Stimulated activated naive CD4-positive, alpha-beta T cell (primary cell): Measurements from ENCODE around the gene SLC35G4.
"Not testable (repeated sequence)": the region's sequence is repeated elsewhere in the genome, so short reads cannot be mapped to it uniquely, and the experiment has no call there.

Experiments used
- DNase-seq, 6 experiments: peaks; one replicate each; lab custom pipeline; 2025; lab: John Stamatoyannopoulos, UW

Gene SLC35G4

DNA sequence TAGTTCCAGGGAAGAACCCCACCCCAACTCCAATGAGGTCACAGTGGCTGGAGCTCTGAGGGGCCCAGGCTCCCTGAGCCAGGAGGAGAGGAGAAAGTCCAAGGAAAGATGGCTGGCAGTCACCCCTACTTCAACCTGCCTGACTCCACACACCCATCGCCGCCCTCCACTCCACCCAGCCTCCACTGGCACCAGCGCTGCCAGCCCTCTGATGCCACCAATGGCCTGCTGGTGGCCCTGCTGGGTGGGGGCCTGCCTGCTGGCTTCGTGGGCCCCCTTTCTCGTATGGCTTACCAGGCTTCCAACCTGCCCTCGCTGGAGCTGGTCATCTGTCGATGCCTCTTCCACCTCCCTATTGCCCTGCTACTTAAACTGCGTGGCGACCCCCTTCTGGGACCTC is at the start of gene SLC35G4:
SLC35G4 (plus strand) TSS at position 109 of the 400 bp plus-strand sequence; CDS start at position 109, 0 bp downstream.
- DNase-seq, result not testable (repeated sequence)

DNA sequence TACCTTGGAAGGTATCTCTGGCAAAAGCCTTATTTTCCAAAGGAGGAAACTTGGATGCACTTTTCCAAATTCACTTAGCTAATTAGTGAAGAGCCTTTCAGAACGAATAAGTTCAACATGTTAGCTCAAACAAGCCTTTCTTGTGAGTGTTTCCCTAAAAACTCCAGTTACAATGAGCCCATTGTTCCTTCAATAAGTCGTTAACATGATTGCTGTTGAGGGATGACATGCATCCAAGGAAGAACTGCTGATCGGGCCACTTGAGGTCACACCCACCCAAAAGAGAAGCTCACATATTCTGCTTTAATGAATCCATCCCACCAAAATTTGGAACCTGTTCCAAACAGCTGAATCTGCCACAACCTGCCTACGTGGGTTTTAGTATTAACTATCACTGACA is 48.1 kb upstream of the SLC35G4 start:
- no peak for DNase-seq

DNA sequence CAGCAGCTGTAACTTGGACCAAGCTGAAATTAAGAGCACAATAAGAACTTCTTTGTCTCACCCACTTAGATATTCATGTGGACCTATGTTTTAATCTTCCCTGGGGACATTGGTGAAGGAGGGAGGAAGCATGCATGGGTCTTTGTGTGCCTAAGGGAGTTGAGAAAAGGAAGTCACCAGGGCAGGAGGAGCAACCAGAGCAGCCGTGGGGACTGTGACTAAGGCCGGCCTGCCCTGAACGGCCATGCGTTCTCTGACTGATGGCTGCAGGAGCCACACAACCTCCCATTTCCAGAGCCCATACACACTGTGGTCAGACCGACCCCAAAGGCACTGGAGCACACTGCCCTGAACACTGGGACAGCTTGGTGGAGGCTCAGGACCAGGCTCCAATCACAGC is 43.7 kb upstream of the SLC35G4 start:
- DNase-seq, result no peak

DNA sequence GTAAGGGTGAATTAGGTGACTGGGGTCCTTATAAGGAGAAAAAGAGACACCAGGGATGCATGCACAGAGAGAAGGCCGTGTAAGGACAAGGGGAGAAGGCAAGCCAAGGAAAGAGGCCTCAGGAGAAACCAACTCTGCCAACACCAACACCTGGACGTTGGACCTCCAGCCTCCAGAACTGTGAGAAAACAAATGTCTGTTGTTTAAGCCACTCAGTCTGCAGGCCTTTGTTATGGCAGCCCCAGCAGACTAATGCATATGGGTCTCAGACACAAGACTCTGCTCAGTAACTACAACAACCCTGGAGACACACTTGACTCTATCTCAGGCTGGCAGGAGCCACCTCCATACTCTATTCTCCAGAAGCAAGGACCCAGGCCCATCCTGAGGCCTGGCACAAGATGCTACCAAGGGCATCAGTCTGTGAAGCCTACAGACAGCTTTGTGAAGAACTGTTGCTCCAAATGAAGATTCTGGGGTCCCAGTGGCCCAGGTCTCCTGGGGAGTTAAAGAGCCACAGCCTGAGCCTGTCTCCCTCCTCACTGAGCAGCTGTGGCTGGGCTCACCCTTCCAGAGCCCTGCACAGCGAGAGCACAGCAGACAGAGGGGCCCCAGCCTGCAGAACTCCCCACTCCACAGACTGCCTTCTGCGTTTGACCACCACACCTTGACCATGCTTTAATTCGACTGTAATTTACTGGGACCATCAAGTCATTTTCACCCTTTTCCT is 43.0 kb upstream of the SLC35G4 start:
- no peak for DNase-seq

DNA sequence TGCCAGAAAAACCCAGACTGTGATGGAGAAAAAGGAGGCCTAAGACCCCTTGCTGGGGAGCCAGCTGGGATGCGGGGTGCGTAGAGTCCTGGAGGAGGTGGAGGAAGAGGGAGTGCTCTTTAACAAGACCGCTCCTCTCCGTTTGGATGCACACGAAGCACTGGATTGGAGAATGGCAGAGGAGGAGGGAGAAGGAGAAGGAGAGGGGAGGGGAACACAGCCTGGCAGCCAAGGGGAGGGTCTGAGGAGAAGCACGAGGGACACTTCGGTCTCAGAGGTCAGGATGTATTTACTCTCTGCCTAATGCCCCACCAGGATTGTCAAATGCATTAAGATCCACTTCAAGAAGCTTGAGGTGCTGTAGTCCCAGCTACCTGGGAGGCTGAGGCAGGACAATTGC is 42.0 kb upstream of the SLC35G4 start:
- no peak for DNase-seq

DNA sequence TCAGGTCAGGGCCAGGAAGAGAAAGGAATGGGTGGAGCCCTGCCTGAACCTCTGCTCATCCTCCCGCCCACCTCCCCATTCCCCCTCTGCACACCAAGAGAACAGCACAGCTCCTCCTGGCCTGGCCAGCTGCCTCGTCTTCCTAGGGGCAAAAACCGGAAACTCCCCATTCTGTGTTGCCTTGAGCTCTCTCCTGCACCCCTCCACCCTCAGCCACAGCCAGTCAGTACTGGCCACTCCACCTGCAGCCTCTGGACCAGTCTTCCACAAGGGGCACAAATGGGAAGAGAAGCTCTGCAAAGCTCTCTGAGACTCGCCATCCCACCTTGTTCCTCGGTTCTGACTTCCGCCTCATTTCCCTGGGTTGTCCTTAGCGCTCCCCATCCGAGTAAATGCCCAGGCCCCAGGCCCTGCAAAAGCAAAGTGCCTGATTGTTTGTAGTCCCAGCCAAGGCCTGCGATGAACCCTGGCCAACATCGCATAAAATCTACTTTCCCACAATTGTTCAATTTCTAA is 39.3 kb upstream of the SLC35G4 start:
- no peak for DNase-seq

DNA sequence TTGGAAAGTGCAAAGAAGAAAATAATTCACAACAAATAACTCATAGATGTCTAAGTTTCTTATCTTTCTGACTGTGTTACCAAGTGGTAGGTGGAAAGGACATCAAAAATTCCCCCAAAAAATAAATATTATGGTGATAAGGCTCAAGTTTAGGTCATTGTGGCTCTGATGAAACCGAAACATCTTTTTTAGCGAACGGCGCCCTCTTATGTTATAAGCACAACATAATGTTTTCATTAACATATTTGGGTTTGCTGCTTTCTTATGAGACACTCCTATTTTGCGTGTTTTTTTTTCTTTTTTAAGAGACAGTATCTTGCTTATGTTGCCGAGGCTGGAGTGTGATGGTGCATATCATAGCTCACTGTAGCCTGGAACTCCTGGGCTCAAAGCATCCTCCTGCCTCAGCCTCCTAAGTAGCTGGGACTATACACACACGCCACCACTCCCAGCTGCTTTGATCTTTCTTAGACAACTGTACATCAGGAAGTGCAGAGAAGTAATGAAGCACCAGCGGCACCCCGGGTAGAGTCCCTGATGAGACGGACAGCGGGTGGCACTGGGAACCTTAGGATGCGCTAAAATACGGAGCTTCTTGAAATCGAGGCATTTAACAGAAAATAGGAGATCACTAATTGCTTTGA is 38.5 kb upstream of the SLC35G4 start:
- DNase-seq, result no peak

DNA sequence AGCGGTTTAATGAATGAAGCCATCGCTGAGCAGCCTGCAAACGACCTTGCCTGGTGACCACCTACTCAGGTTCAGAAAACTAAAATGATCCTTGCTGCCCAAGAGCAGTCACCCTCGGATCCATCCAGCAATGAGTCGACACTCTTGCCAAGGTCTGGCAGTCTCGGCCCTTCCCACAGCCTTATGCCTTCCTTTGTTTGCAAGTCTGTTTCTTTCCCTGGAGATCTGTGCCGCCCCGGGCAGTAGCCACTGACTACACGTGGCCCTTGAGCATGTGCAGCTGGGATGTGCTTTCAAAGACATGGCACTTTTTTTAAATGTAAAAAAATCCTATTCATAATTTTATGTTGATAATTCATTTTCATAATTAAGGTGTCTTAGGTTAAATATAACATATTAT is 37.2 kb upstream of the SLC35G4 start:
- no peak for DNase-seq

DNA sequence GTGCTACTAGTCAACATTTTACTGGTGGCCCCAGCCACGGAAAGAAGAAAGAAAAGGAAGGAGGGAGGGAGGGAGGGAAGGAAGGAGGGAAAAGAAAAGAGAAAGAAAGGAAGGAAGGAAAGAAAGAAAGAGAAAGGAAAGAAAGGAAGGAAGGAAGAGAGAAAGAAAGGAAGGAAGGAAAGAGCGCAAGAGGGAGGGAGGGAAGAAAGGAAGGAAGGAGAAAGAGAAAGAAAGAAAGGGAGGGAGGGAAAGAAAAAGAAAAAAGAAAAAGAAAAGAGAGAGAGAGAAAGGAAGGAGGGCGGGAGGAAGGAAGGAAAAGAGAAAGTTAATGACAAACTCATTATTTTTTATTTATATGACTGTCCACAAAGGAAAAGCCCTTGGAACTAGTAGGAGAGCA is 34.9 kb upstream of the SLC35G4 start:
- no peak for DNase-seq

DNA sequence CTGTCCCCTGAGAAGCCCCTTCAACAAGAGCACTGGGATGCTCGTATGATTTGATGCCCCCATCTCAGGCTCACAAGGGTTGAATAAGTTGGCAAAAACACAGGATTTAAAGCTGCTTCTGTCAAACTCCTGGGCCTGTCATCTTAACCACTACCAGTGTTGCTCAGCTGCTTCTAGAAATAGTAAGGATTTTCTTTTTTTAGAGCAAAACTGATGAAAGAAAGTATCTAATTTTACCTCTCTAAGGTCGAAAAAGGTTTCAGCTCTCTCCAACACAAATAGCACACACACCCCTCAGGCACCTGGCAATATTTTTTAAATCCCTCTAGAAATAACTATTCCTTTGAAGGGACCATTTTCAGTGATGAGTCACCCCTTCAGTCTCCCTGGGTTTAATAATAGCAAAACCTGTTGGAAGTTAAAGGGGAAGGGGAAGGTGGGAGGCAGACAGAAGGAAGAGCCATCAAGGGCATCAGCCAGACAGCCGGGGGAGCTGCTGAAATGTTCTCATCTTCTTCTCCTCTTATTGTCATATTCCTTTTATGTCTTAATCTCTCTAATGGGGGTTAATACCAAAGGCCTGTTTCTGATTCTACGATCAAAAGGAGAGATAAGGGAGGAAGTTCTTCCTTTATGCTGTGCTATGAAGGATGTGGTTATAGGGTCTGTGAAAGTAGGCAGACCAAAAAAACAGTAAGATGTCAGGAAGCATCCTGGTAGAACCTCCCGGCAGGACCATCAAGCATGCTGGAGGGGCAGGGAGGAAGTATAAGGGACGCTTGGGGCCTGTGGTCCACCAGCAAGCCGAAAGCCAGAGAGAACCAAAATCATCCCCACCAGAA is 31.9 kb upstream of the SLC35G4 start:
- DNase-seq, result no peak

DNA sequence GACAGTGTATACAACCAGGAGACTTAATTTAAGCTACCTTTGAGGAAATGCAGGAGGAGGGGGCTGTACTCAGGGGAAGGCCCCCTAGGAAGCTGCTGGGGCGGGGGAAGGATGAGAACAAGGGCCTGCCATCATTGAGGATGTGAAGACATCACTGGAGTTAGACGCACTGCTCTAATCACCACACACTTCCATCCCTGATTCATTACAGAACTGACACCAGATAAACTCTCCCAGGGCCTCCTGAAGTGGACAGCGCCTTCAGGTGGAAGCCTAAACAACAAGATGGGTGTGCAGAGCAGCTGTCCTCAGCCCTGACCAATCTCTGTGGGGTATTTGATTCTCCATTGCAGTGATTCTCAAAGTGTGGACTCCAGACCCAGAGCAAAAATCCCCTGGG is 30.6 kb upstream of the SLC35G4 start:
- no peak for DNase-seq

DNA sequence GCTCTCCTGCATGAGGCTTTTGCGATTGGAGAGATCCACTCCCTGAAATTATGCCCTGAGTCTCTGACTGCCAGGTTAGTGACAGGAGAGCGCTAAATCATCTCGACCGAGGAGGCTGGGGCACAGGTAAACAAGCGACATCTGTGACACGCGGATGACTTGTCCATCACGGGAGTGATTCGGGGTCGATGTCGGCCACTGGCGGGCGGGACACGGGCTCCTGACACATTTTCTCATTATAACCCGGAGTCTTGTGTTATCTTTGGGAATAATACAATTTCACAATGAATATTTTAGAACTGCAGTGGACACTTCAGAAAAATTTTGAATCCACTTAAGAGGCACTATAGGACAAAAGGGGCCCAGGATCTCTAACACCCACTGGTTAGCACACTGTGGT is 29.5 kb upstream of the SLC35G4 start:
- DNase-seq, result no peak

DNA sequence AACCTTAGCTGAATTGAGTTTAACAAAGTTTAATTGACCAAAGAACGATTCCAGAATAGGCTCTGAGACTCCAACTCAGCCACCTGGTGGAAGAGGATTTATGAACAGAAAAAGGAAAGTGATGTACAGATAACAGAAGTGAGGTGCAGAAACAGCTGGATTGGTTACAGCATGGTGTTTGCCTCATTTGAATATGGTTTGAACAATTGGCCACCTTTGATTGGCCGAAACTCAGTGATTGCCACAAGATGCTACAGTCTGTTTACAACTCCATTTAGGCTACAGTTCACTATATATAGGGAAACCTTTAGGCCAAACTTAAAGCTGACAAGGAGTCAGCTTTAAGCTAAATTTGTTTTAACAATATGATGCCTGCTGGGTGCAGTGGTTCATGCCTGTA is 28.1 kb upstream of the SLC35G4 start:
- no peak for DNase-seq

DNA sequence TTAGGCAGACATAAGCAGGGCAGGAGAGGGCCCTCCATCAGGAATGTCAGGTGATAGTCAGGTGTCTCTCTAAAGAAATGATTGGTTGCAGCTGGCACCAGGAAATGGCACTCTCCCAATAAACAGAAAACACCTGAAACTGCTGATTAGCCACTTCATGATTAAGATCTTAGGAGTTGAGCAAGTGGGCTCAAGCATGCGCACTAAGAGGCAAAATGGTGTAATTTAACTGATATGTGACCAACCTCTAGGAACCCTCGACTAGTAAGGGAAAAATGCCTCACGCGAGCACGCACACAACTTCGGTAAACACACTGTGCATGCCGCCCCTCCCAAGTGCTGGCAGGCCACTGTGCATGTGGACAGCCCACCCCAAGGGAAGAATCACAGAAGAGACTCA is 23.8 kb upstream of the SLC35G4 start:
- DNase-seq, result no peak

DNA sequence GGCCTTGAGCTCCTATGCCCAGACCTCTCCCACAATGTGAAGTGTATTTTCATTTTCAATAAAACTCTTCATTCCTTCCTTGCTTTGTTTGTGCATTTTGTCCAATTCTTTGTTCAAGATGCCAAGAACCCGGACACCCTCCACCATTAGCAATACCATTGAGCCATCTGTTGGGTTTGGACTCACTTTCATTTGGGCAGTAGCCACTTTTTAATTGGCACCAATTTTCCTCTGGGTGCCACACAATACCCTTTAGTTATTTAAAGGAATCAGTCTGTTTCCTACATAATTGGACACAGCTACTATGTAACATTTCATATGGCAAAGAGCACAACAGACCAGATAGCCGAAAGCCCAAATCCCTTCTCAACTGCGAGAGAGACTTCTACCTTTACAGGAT is 22.5 kb upstream of the SLC35G4 start:
- DNase-seq, result no peak

DNA sequence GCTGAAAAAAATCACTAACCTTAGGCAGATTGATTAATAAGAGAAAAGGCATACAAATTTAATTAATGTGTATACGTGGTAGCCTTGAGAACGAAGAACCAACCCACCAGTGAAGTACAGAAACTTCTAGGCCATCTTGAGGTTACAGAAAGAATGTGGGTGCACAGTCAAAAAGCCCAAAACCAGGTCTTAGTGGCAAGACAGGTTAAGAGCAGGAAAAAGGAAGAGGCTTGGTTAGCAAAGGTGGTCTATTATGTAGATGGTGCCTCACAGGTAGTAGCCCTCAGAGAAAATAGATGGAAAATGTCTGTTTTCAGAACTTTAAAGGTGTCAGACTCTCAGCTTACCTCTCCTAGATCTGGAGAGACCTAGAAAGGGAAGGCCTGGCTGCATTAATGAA is 22.0 kb upstream of the SLC35G4 start:
- no peak for DNase-seq

DNA sequence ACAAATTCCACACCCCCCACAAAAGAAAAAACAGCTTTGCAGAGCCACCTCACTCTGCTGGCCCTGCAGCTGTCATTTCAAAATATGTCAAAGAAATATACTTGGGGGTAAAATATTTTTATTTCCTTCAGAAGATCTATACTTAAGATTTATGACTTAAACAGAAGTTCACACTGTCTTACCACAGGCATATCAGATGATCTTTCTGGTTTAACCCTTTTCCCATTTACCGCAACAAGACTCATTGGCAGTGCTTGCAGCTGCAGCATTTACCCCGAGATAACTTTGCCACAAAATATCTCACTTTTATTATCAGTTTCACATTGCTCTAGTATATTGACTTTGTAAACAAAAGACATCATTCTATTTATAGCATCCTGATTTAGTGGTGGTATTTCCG is 21.6 kb upstream of the SLC35G4 start:
- no peak for DNase-seq

DNA sequence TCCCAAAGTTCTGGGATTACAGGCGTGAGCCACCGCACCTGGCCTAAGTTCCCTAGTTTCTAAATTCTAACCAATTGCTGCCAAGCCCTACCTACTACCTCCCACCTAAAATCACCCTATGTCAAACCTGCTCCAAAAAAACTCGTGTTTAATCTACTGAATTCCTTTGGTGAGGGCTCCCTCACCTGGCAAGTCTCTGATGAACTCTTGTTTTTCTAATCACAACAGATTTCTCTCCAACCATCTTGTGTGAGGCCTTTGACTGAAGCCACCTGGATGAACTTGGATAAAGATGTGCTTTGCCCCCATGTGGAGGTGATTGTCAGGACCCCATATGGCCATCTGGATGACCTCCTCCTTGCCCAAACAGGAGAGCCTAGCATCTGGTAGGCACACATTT is 17.4 kb upstream of the SLC35G4 start:
- DNase-seq, result no peak

DNA sequence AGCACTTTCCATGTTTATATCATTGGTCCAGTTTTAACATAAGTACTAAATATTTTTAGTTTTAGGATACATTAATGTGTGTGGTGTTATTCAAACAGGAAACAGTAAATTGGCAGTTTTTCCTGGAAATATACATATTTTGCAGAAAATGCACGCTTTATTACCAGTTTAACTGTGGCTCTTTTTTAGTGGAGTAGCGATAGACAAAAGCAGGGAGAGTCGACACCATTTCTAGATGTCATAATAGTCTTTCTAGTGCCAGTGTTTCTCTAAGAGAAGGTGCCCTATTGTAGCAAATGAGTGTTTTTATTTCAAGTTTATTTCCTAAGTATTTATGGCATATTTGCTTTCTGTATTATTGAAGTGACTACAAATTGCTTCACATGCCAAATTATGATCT is 9.1 kb upstream of the SLC35G4 start:
- DNase-seq, result no peak

DNA sequence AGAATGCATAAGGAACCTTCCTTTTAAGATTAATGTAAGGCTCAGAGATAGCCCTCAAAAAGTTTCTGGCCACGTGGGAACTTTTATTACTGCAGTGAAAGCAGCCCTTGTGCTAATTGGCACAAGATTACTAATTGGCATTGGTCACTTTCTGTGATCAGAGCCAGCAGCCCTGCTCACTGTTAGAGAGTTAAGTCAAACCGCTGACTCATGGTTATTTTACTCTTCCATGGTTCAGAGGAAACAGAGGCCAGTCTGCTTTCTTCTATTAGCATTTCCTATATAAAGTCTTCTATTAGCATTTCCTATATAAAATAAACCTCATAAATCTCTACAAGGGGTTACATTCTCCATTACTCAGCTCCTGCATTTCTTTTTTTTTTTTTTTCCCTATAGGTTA is 1.5 kb upstream of the SLC35G4 start:
- no peak for DNase-seq

DNA sequence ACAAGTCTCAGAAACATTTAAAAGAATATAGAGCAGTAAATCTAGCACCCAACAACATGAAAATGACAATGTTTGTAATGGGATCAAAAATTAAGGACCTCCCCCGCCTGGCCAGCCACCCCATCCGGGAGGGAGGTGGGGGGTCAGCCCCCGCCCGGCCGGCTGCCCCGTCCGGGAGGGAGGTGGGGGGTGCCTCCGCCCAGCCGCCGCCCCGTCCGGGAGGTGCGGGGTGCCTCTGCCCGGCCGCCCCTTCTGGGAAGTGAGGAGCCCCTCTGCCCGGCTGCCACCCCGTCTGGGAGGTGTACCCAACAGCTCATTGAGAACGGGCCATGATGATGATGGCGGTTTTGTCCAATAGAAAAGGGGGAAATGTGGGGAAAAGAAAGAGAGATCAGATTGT is 778 bp upstream of the SLC35G4 start:
- not testable (repeated sequence) for DNase-seq

DNA sequence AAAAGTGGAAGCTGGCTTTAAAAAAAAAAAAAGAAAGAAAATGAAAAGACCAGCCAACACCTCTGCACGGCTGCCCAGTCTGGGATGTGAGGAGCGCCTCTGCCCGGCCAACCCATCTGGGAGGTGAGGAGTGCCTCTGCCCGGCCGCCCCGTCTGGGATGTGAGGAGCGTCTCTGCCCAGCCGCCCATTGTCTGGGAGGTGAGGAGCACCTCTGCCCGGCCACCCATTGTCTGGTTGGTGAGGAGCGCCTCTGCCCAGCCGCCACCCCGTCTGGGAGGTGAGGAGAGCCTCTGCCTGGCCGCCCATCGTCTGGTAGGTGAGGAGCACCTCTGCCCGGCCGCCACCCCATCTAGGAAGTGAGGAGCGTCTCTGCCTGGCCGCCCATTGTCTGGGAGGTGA is 3.7 kb downstream of the SLC35G4 start:
- DNase-seq, result not testable (repeated sequence)

DNA sequence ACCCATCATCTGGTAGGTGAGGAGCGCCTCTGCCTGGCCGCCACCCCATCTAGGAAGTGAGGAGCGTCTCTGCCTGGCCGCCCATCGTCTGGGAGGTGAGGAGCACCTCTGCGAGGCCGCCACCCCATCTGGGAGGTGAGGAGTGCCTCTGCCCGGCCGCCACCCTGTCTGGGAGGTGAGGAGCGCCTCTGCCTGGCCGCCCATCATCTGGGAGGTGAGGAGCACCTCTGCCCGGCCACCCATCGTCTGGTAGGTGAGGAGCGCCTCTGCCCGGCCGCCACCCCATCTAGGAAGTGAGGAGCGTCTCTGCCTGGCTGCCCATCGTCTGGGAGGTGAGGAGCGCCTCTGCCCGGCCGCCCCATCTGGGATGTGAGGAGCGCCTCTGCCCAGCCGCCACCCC is 4.2 kb downstream of the SLC35G4 start:
- DNase-seq, result not testable (repeated sequence)
